GM10847 (cell line): ENCODE measurements around the gene KLF7.

ENCODE experiments used
- POLR2A ChIP-seq: IDR thresholded peaks from 2 replicates; pipeline ENCODE4 v1.6.1; 2011; ENCODE audit not compliant: insufficient read length; ENCODE audit errors: extremely low read depth

The KLF7 gene

DNA sequence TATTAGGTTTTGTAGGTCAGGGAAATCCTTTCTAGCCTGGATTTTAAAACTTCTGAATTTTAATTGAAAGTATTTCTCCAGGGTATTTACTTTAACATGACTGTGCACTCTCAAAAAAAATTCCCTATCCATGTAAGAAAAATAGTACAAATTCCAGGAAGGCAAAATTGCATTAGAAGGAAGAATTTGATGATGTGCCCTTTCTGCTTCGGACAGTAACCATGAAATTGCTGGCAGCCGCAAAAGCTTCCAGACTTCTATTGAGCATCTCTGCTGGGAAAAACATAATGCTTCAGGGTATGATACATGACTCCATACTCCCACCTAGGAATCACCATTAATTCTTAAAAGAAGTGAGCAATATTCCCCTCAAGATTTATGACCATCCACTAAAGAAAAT, 17.2 kb upstream of the KLF7 start:
- TF ChIP-seq POLR2A, result no peak

DNA sequence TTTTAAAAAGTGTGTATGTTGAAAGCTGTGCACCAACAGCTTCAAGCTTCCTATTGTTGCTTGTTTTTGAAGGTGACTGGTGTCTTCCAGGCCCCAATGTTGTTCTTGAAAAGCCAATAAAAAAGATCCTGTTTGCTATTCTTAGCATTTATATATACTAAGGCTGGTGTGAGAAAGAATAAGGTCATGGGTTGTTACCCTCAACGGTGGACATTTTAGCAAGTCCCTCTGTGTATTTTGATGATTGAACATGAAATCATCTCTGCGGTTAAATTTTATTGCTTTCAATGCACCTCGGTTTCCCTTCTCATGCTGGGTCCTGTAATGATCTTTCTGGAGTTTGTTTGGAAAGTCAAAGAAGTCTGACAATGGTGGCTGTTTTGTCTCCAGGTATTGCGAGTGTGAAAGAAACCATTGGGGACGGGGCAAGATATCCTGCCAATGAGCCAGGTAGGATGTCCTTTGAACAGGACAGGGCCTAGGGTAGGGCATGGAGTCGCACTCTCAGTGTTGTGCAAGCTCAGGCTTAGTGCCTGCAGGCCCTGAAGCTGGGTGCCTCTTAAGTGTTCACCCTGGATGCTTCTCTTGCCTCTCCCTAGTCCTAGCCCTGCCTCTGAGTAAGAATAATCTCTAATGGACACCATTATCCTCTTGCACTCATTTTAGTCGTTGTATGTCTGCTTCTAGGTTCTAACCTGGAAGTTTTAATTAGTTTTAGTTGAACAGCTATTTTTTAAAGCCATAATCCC, 16.0 kb upstream of the KLF7 start:
- no peak for TF ChIP-seq POLR2A

GRCh38 chr2:207180741-207181140, 15.0 kb upstream of the KLF7 start:
- TF ChIP-seq POLR2A, result no peak

- TF ChIP-seq POLR2A, result no peak
These were observed 10.5 kb upstream of the KLF7 start for GRCh38 chr2:207176247-207176646.

DNA sequence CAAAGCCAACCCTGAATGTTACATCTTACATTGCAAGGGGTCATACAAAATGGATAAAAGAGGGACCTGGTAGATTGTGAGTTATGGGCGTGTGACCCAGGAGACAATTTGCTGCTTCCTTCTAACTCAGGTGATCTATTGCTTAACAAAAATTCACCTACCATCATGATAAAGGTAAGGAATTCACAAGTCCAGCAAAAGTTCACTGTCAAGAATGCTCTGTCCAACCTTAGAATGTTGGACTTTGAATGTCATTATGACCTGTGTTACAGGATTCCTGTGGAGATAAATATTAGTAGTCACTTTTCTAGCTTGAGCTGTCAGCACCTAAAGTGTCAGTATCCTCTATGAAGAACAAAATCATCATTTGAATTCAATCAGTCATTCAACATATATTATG, 7.9 kb upstream of the KLF7 start:
- TF ChIP-seq POLR2A, result no peak

- TF ChIP-seq POLR2A, result no peak
These were observed 1.6 kb upstream of the KLF7 start for GRCh38 chr2:207167099-207167923.

DNA sequence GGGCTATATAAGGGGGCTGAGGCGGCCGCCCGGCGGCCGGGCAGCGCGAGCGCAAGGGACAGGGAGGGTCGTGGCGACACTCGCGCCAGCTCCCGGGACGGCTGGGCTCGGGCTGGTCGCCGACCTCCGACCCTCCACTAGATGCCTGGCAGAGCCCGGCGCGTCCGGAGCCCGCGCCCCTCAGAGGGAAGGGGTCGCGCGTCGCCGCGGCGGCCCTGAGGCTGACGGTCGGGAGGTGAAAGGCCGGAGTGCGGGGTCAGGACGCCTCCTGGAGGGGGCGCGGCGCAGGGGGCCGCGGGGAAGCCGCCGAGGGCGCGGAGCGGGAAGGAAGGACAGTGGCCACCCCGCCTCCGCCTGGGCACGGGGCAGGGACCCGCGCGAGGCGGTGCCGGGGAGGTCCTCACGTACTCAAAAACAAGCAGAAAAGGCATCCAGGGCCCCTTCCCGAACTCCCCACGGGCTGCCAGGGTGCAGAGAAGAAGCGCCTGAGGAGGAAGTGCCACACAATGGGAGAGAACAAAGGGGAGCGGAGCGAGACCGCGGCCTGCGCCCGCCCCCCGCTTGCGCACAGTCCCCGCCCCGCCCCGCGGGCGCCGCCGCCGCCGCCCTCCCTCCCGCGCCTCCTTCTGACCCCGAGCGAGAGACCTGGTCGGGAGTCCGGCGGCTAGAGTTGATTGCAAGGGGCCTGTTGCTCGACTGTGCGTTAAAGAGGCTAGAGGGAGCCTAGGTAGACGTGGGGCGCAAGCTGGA, 776 bp upstream of the KLF7 start:
- TF ChIP-seq POLR2A, result peak; percentile 88

- no peak for TF ChIP-seq POLR2A
These were observed 246 bp upstream of the KLF7 start for GRCh38 chr2:207166039-207166348.

DNA sequence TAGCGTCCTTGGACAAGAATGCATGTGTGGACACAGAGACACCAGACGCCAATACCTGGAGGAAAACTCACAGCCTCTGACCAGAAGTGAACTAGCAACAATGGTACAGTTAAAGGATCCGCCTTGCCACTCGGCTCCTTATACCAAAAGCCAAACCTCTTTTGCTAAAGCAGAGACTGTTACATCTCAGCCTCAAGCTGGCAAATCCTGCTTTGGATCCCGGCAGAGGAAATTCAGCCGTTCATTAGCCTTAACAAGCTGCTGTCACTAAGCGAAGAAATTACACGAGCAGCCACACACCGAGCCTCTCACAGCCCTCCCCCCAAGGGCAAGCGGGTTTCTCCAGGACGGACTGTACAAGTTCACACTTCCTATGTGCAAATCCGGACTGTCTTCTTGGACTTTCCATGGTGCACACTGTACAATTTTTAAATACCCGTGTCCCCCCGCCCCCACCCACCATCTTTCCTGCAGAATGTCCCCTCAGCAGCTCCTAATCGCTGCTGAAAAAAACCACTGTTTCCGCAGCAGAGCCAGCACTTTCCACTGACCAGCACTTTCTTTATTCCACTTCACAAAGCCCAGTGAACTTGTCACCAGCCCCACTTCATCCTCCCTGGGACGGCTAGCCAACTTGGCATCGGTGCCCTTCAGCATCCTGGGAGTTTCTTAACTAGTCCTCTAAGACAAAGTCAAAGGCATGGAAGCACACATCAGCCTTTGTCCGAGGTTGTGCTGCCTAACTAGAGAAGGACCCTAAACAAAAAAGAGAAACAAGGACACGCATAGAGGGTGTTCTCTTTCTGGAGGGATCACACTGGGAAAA, 1.5 kb downstream of the KLF7 start:
- TF ChIP-seq POLR2A, result no peak

- no peak for TF ChIP-seq POLR2A
These were observed 2.1 kb downstream of the KLF7 start for GRCh38 chr2:207163756-207164005.

DNA sequence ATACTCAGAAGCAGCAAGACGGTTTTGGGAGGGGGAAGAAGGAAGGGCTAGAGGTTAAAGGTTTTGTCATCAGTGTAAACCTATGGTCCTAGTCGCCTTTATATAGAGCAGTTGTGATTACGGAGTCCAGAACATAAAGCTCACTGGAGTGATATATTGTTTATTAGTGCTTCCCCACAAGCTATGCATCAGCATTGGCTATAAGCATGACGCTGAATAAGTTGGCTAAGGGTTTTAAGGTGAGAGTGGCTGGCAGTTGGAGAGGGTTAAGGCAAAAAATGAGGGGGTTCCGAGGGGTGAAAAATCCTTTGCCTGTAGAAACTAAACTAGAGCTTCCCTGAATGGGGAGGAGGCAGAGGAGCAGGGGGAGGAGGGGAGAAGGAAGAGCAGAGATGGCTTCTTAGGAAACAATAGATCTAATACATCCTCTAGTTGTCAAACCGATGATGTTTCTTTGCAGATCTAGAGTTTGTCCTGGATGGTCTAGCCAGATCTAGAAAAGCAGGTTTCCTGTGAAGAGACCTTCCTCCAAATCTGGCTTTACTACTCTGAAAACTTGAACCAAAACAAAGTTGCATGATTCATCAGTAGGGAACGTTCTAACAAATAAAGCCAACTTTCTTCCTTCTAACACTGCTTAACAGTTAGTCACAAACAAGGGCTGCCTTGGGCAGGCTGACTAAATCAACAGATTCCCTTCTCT, 2.5 kb downstream of the KLF7 start:
- no peak for TF ChIP-seq POLR2A

- no peak for TF ChIP-seq POLR2A
These were observed 3.4 kb downstream of the KLF7 start for GRCh38 chr2:207162316-207162715.

DNA sequence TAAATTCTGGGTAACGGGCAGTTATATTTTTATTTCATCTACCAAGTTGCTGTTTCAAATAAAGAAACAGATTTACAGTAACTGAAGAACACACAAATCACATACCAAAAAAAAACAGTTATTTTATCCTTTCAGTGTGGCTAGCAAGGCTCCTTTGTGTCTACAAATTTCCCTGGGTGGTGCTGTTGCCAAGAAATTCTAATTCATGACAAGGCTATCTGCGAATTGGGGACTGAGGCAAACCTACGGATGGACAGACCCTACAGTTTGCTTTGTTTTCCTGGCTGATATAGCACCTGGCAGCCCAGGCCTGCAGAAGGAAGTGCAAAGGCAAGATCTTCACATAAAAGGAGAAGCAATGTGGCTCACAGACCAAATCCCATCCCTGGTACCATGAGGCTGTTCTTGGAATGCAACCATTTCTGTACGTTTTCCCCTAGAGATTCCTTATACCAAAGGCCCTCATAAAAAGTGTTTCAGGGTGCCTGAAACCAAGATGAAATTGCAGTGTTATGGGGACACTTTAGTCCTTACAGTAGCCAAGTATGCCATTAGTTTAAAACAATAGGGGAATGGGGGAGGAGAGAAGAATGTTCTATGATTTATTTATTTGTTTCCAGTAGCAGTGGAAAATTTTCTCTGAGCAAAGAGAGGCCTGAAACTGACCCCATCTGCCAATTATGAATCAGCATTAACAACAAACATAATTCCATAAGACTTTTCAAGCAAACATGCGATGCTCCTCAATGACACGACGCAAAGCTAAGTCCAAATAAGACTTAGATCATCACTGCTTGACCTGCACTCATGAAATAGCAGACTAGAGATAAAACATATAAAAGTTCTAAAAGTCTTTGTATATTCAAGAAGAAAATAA, 4.3 kb downstream of the KLF7 start:
- no peak for TF ChIP-seq POLR2A

DNA sequence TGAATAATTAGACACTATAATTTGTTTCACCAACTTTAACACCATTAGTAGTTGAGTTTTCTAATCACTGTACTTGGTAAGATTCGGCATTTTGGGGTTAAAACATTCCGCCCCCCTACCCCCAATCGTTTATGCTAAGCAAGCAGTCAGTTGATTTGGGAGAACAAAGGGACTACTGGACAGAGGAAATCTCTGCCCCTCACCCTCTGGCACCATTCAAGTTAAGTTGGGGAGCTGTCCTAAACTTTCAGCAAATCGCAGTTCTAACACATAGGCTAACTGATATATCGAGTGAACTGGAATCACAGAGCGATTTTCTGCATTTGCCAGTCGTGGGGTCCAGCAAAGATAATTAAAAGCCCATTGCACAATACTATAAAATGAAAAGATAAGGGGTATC, 5.6 kb downstream of the KLF7 start:
- TF ChIP-seq POLR2A, result no peak
